Thyroid gland (tissue), 4 donors: ENCODE data around the gene GCNT4. TPM values are rescaled to one million over a fixed set of nuclear protein-coding genes. Genes with fewer than 3 reads are reported as not detected.
"Not testable (repeated sequence)": the region's sequence is repeated elsewhere in the genome, so short reads cannot be mapped to it uniquely, and the experiment has no call there.

Experiments
- DNase-seq, 2 donors: peaks; one replicate each; pipeline ENCODE4 v3.0.0-alpha.2; 2019
- H3K27ac ChIP-seq, 3 donors: fragments of 200-600 bp; sonication (generic); 1 replicate in 2 of 3; 2 replicates in 1 of 3; pipeline ENCODE4 v1.5.1; 2016 to 2019; ENCODE audit warnings: mild to moderate bottlenecking in 1 of 3, moderate library complexity in 1 of 3
- H3K27me3 ChIP-seq: fragments of 200-600 bp; sonication (generic); one replicate; pipeline ENCODE4 v1.5.1; 2019
- H3K36me3 ChIP-seq, 2 donors: fragments of 200-600 bp; sonication (generic); one replicate each; pipeline ENCODE4 v1.5.1; 2016 to 2019
- H3K4me1 ChIP-seq, 2 donors: fragments of 200-600 bp; sonication (generic); one replicate each; pipeline ENCODE4 v1.5.1; 2017 to 2019
- H3K4me3 ChIP-seq, 3 donors: fragments of 200-600 bp; sonication (generic); replicated peaks in 1 of 3; 1 replicate in 2 of 3; 2 replicates in 1 of 3; pipeline ENCODE4 v1.5.1; 2016; ENCODE audit warnings: mild to moderate bottlenecking in 1 of 3
- H3K9me3 ChIP-seq: fragments of 200-600 bp; sonication (generic); one replicate; pipeline ENCODE4 v1.5.1; 2017
- CTCF ChIP-seq, 6 experiments: fragments of 200-600 bp in 3 of 6; fragments of 450-650 bp in 3 of 6; sonication (generic) in 3 of 6; IDR thresholded peaks; one replicate each; pipeline ENCODE4 v1.5.1; 2016 to 2019; ENCODE audit warnings: antibody characterized with exemption in 6 of 6, mild to moderate bottlenecking in 2 of 6, inconsistent platforms in 1 of 6, moderate library complexity in 1 of 6
- POLR2A ChIP-seq, 2 donors: fragments of 450-650 bp; IDR thresholded peaks; one replicate each; pipeline ENCODE4 v1.6.1; 2017; ENCODE audit warnings: antibody characterized with exemption in 2 of 2, mild to moderate bottlenecking in 2 of 2, moderate library complexity in 1 of 2
- WGBS, 2 donors: methylation state at CpG; one replicate each; pipeline ENCODE4 v1.1.5; 2017; 5-methylcytosine and 5-hydroxymethylcytosine counted together
- intact Hi-C: fragments of 100-400 bp; cut with DNase I; formaldehyde crosslinking; loops from one replicate; pipeline ENCODE4 v1.15.1; 2023
- total RNA-seq, 4 donors: library from RNA; depleted of rRNA; stranded (reverse); fragments of >200 nt; gene quantifications; one replicate each; pipeline ENCODE4 v1.2.3, GENCODE V29; 2016

The GCNT4 gene, protein sequence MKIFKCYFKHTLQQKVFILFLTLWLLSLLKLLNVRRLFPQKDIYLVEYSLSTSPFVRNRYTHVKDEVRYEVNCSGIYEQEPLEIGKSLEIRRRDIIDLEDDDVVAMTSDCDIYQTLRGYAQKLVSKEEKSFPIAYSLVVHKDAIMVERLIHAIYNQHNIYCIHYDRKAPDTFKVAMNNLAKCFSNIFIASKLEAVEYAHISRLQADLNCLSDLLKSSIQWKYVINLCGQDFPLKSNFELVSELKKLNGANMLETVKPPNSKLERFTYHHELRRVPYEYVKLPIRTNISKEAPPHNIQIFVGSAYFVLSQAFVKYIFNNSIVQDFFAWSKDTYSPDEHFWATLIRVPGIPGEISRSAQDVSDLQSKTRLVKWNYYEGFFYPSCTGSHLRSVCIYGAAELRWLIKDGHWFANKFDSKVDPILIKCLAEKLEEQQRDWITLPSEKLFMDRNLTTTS
- total RNA-seq, result 1 to 10 TPM in 3 of 4 donors, under 1 TPM in 1; 0.94 to 3.1 (median 1.5) TPM

DNA sequence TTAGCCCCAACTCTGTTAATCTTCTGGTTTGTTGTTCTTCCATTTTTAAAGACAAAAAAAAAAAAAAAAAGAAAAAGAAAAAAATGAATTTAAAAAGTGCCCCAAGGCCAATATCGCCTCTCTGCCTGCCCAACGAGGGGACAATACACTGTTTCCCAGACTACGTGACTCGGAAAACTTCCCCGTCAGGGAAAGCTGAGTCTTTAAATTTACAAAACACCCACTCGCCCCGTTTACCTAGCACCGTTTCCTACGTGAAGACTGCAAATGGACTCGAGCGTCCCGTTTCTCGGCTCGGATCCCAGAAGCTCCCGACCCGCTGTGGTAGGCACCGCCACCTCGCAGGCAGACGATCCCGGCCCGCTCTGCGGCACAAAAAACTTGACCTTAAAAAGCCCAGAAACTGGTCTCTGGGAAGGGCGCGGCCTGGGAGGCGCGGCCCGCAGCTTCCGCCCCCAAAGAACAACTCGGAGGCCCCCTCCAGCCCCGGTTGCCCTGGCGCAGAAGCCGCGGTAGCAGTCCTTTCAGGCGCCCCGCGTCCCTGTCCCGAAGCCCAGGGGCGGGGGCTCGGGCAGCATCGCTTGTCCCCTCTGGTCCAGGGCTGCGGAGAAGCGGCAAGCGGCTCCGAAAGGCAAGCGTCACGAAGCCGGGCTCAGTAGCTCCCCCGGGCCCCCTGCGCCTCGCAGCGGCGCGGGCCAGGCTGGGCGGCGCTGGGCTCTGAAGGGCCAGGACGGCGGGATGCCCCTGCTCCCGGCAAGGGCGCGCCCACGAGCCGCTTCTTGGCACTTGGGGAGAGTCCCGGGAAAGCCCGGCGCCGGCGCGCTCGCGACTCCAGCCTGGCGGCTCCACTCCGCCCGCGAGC, at the start of gene GCNT4:
TSS of gene GCNT4 (minus strand) at position 367 of the 862 bp plus-strand sequence. CDS start 22,521 bp downstream, outside the sequence.
- WGBS, 2 donors, result 12 to 13% methylated on average over 14 to 22 of the region's 74 CpGs
- intact Hi-C loops, result no loop called here
- Histone ChIP-seq H3K4me3 (peak within 1 kb of the TSS; percentile 68 to 88 (median 73)), H3K9me3 (no peaks in the 10 kb centered on the region), H3K4me1 (peaks cover 5 to 7% of the 10 kb centered on the region in 2 donors), H3K27me3 (no peaks in the 10 kb centered on the region), H3K36me3 (no peaks in the 10 kb centered on the region), H3K27ac (peak within 1 kb of the TSS; percentile 81 to 91 (median 81))
- peak in 1 of 2 donors; percentile 17 for TF ChIP-seq POLR2A (IDR thresholded peaks at IDR 0.05)
- no peak for TF ChIP-seq CTCF (IDR thresholded peaks at IDR 0.05)
- peak; percentile 59 to 65 for DNase-seq

DNA sequence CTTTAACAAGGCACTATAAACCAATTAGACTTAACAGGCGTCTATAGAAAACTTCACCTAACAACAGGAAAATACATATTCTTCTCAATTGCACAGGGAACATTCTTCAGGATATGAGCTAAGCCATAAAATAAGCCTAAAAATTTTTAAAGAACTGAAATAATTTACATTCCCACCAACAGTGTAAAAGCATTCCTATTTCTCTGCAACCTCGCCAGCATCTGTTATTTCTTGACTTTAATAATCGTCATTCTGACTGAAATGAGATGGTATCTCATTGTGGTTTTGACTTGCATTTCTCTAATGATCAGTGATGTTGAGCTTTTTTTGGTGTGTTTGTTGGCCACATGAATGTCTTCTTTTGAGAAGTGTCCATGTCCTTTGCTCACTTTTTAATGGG, 43.6 kb upstream of the GCNT4 start:
- intact Hi-C loops, H3K27ac ChIP-seq: not testable (repeated sequence)
- 83 to 85% methylated on average over 3 of the region's 3 CpGs for WGBS, 2 donors

GRCh38 chr5:75091597-75091996, 39.2 kb upstream of the GCNT4 start:
- no peak overlapping the region for H3K4me3 ChIP-seq
- 72 to 88% methylated on average over 3 of the region's 3 CpGs for WGBS, 2 donors
- TF ChIP-seq CTCF (IDR thresholded peaks at IDR 0.05) (no peak), POLR2A (IDR thresholded peaks at IDR 0.05) (no peak)
- DNase-seq, result no peak
- no peaks in the 10 kb centered on the region for H3K9me3 ChIP-seq
- intact Hi-C loops, result no loop called here
- no peaks in the 10 kb centered on the region for H3K4me1 ChIP-seq
- no peaks in the 10 kb centered on the region for H3K27me3 ChIP-seq
- H3K27ac ChIP-seq, result no peak overlapping the region
- no peaks in the 10 kb centered on the region for H3K36me3 ChIP-seq

More for the DNA sequence above, 43.6 kb upstream of the GCNT4 start:
- H3K9me3 ChIP-seq, DNase-seq, H3K36me3 ChIP-seq, H3K4me1 ChIP-seq, H3K27me3 ChIP-seq, H3K4me3 ChIP-seq: not testable (repeated sequence)

DNA sequence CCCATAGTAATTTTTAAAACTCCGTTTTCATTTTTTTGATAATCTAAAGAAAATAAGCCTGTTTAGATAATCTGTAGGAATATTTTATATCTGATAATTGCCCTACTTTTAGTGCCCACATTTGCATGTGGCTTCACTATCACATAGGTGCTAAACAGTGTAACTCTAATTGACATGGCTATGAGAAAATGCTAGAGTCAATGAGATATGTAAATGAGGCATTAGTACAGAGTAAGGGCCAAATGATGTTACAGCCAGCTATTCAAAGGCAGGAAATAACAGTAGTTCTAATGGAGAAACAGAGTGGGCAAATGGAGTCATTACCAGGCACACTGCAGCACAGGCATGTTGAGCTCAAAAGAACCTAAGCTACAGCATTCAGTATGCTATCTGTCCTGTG, 37.3 kb upstream of the GCNT4 start:
- TF ChIP-seq POLR2A (IDR thresholded peaks at IDR 0.05) (no peak), CTCF (IDR thresholded peaks at IDR 0.05) (no peak)
- Histone ChIP-seq H3K4me1 (no peaks in the 10 kb centered on the region), H3K9me3 (no peaks in the 10 kb centered on the region), H3K4me3 (no peak overlapping the region), H3K27ac (no peak overlapping the region), H3K27me3 (no peaks in the 10 kb centered on the region), H3K36me3 (no peaks in the 10 kb centered on the region)
- whole genome bisulfite sequencing, 2 donors, result 87 to 97% methylated on average over 1 of the region's 1 CpG
- DNase-seq, result no peak
- intact Hi-C loops, result no loop called here

- no peak overlapping the region for H3K4me3 ChIP-seq
- H3K9me3 ChIP-seq, result no peaks in the 10 kb centered on the region
- H3K4me1 ChIP-seq, result no peaks in the 10 kb centered on the region
- H3K36me3 ChIP-seq, result no peaks in the 10 kb centered on the region
- intact Hi-C loops, result no loop called here
- no peaks in the 10 kb centered on the region for H3K27me3 ChIP-seq
- no peak overlapping the region for H3K27ac ChIP-seq
- WGBS, 2 donors, result 93% methylated on average over 1 of the region's 1 CpG
- DNase-seq, result no peak
- no peak for TF ChIP-seq POLR2A (IDR thresholded peaks at IDR 0.05)
- no peak for TF ChIP-seq CTCF (IDR thresholded peaks at IDR 0.05)
Observed at GRCh38 chr5:75089137-75089536, 36.8 kb upstream of the GCNT4 start.
